GM12872 (cell line): ENCODE data around the gene CFAP20DC.
A peak's percentile ranks its signal among the peaks of the same experiment; 100 is the strongest.

ENCODE experiments used
- CTCF ChIP-seq: IDR thresholded peaks from 3 replicates; pipeline ENCODE4 v1.5.1; 2011; ENCODE audit warnings: low read depth, mild to moderate bottlenecking, low read length, moderate library complexity; ENCODE audit not compliant: insufficient read depth

CFAP20DC gene

GRCh38 chr3:58793938-58794337, 255.9 kb downstream of the CFAP20DC start:
- no peak for TF ChIP-seq CTCF

DNA sequence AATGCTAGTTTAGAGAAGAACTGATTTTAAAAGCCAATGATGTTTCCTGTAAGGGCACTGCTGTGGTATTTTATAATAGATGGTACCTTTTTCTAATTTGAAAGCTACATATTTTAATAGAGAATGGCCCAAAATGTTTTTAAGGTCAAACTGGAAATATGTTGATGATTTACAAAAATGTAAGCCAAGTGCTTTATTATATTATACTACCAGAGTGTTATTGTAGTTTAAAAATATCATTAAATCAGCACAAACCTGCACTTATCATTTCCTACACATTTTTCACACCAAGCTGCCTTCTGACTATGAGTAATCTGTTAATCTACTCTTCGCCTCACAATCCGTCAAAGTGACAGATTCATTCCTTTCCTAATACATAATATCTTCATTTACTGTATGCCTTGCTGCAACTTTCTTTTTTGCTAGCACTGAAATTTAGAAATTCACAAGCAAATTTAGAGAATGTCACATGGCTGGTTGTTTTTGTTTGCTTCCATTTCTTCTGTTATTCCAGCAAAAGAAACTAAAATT, 256.8 kb downstream of the CFAP20DC start:
- no peak for TF ChIP-seq CTCF

DNA sequence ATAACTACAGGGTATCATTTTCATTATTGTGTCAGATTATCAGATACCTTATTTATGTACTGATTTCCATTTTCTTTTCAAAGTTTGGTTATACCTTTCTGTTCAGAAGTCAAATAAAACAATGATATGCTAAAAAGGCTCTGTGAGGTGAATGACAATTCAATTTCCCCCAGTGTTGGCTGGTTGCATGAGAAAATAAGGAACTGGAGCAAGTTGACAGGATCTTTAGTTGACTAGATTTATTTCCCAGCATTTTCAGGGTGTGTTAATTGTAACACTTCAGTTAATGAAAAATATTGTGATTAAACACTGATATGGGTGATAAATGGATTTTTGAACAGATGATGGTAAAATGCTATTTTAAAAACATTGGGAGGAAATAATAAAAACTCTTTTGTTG, 260.4 kb downstream of the CFAP20DC start:
- no peak for TF ChIP-seq CTCF

DNA sequence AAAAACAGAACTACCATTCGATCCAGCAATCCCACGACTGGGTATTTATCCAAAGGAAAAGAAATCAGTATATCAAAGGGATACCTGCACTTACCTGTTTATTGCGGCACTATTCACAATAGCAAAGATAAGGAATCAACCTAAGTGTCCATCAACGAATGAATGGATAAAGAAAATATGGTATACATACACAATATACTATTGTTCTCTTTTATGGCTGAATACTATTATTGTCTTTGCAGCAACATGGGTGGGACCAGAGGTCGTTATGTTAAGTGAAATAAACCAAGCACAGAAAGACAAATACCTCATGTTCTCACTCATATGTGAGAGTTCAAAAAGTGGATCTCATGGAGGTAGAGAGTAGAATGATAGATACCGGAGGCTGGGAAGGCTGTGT, 264.9 kb downstream of the CFAP20DC start:
- TF ChIP-seq CTCF = no peak

DNA sequence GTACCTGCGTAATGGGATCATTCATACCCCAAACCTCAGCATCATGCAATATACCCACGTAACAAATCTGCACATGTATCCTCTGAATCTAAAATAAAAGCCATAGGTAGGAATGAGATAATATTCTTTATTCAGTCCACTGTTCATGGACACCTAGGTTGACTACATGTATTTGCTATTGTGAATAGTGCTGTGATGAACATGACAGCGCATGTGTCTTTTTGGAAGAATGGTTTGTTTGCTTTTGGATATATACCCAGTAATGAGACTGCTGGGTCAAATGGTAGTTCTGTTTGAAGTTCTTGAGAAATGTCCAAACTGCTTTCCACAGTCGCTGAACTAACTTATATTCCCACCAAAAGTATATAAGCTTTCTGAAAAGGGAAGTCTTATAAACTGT, 265.4 kb downstream of the CFAP20DC start:
- no peak for TF ChIP-seq CTCF

GRCh38 chr3:58783845-58784244, 266.0 kb downstream of the CFAP20DC start:
- peak; percentile 23; the same call in 1 of the 3 replicates for TF ChIP-seq CTCF

GRCh38 chr3:58779934-58780333, 269.9 kb downstream of the CFAP20DC start:
- no peak for TF ChIP-seq CTCF

DNA sequence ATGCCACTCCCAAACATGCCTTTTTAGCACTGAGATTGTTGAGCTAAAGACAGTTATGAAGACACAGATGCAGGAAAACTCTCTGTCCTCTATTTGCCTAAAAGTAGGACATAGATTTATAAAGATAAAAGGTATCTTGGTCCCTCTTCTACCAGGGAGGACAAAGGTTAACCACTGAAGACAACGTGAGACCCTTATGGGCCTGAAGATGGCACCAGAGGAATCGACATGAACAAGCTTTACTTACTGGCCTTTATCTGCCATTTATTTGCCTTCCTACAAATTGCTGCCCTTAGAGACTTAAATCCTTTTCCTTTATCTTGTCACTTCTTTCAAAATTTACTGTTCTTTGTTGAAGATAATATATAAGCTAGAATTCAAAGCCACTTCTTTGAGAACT, 273.6 kb downstream of the CFAP20DC start:
- TF ChIP-seq CTCF = no peak
